EH (cell line): ENCODE data around the gene EBPL.

ENCODE experiments used
- DNase-seq: peaks from one replicate; pipeline ENCODE4 v3.0.0-alpha.2; 2015; ENCODE audit warnings: low read depth

The EBPL gene

GRCh38 chr13:49676581-49677298, 14.5 kb downstream of the EBPL start:
- no peak for DNase-seq

- no peak for DNase-seq
Measured at GRCh38 chr13:49670828-49671227, 20.5 kb downstream of the EBPL start.

GRCh38 chr13:49669735-49670309, 21.5 kb downstream of the EBPL start:
- peak; percentile 78 for DNase-seq

GRCh38 chr13:49667773-49668172, 23.5 kb downstream of the EBPL start:
- DNase-seq, result peak; percentile 63

- no peak for DNase-seq
Measured at GRCh38 chr13:49664606-49665005, 26.7 kb downstream of the EBPL start.

GRCh38 chr13:49657241-49657641, 34.0 kb downstream of the EBPL start:
- no peak for DNase-seq

GRCh38 chr13:49655906-49656305, 35.4 kb downstream of the EBPL start:
- peak; percentile 26 for DNase-seq

- DNase-seq, result no peak
Measured at GRCh38 chr13:49654011-49654410, 37.3 kb downstream of the EBPL start.

GRCh38 chr13:49653478-49653877, 37.8 kb downstream of the EBPL start:
- no peak for DNase-seq

GRCh38 chr13:49652355-49653305, 38.7 kb downstream of the EBPL start:
- peak; percentile 51 for DNase-seq

- DNase-seq, result no peak
Measured at GRCh38 chr13:49651570-49652354, 39.5 kb downstream of the EBPL start.

- no peak for DNase-seq
Measured at GRCh38 chr13:49649963-49650312, 41.3 kb downstream of the EBPL start.

- DNase-seq, result peak; percentile 53
Measured at GRCh38 chr13:49649244-49649962, 41.9 kb downstream of the EBPL start.

GRCh38 chr13:49646688-49647087, 44.6 kb downstream of the EBPL start:
- no peak for DNase-seq

- no peak for DNase-seq
Measured at GRCh38 chr13:49645451-49645850, 45.8 kb downstream of the EBPL start.

- DNase-seq, result no peak
Measured at GRCh38 chr13:49643035-49643646, 48.1 kb downstream of the EBPL start.

GRCh38 chr13:49641801-49642291, 49.4 kb downstream of the EBPL start:
- DNase-seq, result peak; percentile 85

- no peak for DNase-seq
Measured at GRCh38 chr13:49638744-49639072, 52.6 kb downstream of the EBPL start.

GRCh38 chr13:49638030-49638743, 53.1 kb downstream of the EBPL start:
- DNase-seq, result no peak

- no peak for DNase-seq
Measured at GRCh38 chr13:49636705-49637104, 54.6 kb downstream of the EBPL start.
